K562 (cell line): ENCODE results near the gene C1orf116. TPM values are rescaled to one million over a fixed set of nuclear protein-coding genes. Genes with fewer than 3 reads are reported as not detected.

Source experiments
- CBX2 ChIP-seq: fragments of 200-600 bp; sonication (generic); IDR thresholded peaks from one replicate; pipeline ENCODE4 v1.6.1; 2012; ENCODE audit warnings: mild to moderate bottlenecking, low read length, inconsistent platforms; ENCODE audit not compliant: insufficient read depth, poor library complexity, severe bottlenecking
- SRF ChIP-seq, 2 experiments: fragments of 250-450, 450-650 bp in 1 of 2; sonication (Bioruptor Pico) in 1 of 2; sonication (generic) in 1 of 2; formaldehyde crosslinking; IDR thresholded peaks; 2 replicates each; pipeline versions ENCODE4 v1.5.0 to v1.5.1; 2020 to 2022; ENCODE audit warnings: mild to moderate bottlenecking in 1 of 2, missing genetic modification reagents in 1 of 2
- SRSF3 ChIP-seq: fragments of 200-400 bp; formaldehyde crosslinking; IDR thresholded peaks from 2 replicates; pipeline ENCODE4 v1.6.1; 2016; ENCODE audit warnings: mild to moderate bottlenecking, low read length, moderate library complexity; ENCODE audit not compliant: insufficient read depth
- TAF7 ChIP-seq: fragments of 450-650 bp; IDR thresholded peaks from 2 replicates; pipeline ENCODE4 v1.6.1; 2016; ENCODE audit warnings: missing genetic modification characterization, missing compliant biosample characterization
- ZC3H8 ChIP-seq: fragments of 450-650 bp; IDR thresholded peaks from 2 replicates; pipeline ENCODE4 v1.6.1; 2017
- ZNF133 ChIP-seq: fragments of 250-450 bp; sonication (Bioruptor Pico); IDR thresholded peaks from 2 replicates; pipeline ENCODE4 v1.4.0; 2020; ENCODE audit warnings: mild to moderate bottlenecking
- ZNF263 ChIP-seq: sonication (generic); formaldehyde crosslinking; IDR thresholded peaks from 2 replicates; pipeline ENCODE4 v1.8.0; 2022; ENCODE audit warnings: mild to moderate bottlenecking, missing genetic modification reagents, borderline replicate concordance
- ZNF311 ChIP-seq: fragments of 250-450 bp; sonication (Bioruptor Pico); IDR thresholded peaks from 2 replicates; pipeline ENCODE4 v1.4.0; 2020; ENCODE audit warnings: mild to moderate bottlenecking, moderate library complexity
- ZNF431 ChIP-seq: sonication (generic); formaldehyde crosslinking; IDR thresholded peaks from 2 replicates; pipeline ENCODE4 v1.8.0; 2022; ENCODE audit warnings: mild to moderate bottlenecking, missing genetic modification reagents
- polyA plus RNA-seq, 8 experiments: library from polyadenylated mRNA; depleted of rRNA in 4 of 8; stranded (reverse) in 5 of 8; unstranded in 3 of 8; fragments of >200 nt; fragmentation: Nextera tagmentation in 2 of 8; fragmentation: Illumina TruSeq in 1 of 8; extraction: Ambion mirVana in 2 of 8; extraction: Trizol in 1 of 8; gene quantifications; 2 replicates each; pipeline versions ENCODE4 v1.2.1 to v1.2.3, GENCODE V29; 2011 to 2014; ENCODE audit warnings: inconsistent platforms in 1 of 8, missing spikeins in 1 of 8
- total RNA-seq, 7 experiments: library from RNA; depleted of rRNA in 6 of 7; stranded (reverse); fragments of >200 nt in 6 of 7; fragmentation: Illumina TruSeq in 2 of 7; extraction: Trizol in 2 of 7; gene quantifications; 2 replicates each; pipeline versions ENCODE4 v1.2.1 to v1.2.3, GENCODE V29; 2011 to 2021; ENCODE audit warnings: low replicate concordance in 1 of 7
- TF ChIP-seq, protein P1 (sequence below): fragments of 450-650 bp; IDR thresholded peaks from one replicate; pipeline ENCODE4 v1.6.1; 2018; ENCODE audit warnings: mild to moderate bottlenecking, moderate library complexity; ENCODE audit not compliant: partially characterized antibody
- TF ChIP-seq, protein P2 (sequence below): fragments of 200-600 bp; sonication (generic); IDR thresholded peaks from one replicate; pipeline ENCODE4 v1.6.1; 2012; ENCODE audit warnings: mild to moderate bottlenecking, low read depth, low read length, inconsistent platforms
- TF ChIP-seq, protein P3 (sequence below): fragments of 450-650 bp; formaldehyde crosslinking; IDR thresholded peaks from 2 replicates; pipeline ENCODE4 v1.4.0; 2022; ENCODE audit warnings: missing genetic modification characterization

The C1orf116 gene
- total and polyA plus RNA-seq, 9 of the 15 experiments (the other 6 are each of a cell fraction or from before 2014, with no cell fraction given) = 0.62 to 3.0 (median 0.95) TPM

DNA sequence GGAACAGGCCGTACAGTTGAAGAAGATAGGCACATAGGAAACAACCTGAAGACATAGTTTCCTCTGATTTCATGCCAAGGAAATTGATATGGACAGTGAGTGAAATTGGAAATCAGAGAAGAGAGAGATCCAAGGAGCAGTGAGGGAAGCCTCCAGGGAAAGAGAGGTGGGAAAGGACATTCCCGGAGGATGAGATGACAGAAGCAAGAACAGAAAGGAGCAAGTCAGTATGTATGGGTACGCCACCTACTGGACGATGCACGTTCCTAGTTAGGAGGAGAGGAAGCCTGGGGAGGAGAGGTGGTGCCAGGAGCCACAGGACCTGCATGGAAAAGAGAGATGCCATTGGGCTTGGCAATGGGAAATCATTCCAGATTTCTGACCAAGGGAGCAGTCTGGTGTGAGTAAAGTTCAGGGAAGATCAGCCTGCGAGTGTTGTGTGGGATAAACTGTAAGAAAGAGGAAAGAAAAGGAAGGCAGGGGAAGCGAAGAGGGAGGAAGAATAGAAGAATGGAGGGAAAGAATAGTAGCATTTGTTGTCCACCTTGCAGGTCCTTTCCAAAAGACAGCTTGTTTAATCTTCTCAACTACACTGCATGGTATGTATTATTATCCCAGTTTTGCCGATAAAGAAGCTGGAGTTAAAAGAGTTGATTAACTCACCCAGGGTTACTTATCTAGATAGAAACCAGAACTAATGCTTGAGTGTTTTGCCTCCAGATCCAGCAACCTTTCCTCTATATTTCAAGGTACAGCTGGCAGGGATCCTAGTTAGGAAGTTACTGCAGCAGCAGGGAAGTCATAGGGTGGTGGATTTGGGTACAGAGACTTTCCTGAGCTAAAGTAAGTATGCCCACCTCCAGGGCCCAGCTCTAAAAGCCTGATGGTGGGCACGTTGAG lies 27.4 kb downstream of the C1orf116 start (continued):
- no peak for TF ChIP-seq ZNF263 (CRISPR knock-in tag)
- TF ChIP-seq SRSF3 = no peak
- TF ChIP-seq, protein P1, sequence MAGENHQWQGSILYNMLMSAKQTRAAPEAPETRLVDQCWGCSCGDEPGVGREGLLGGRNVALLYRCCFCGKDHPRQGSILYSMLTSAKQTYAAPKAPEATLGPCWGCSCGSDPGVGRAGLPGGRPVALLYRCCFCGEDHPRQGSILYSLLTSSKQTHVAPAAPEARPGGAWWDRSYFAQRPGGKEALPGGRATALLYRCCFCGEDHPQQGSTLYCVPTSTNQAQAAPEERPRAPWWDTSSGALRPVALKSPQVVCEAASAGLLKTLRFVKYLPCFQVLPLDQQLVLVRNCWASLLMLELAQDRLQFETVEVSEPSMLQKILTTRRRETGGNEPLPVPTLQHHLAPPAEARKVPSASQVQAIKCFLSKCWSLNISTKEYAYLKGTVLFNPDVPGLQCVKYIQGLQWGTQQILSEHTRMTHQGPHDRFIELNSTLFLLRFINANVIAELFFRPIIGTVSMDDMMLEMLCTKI = no peak
- TF ChIP-seq ZC3H8 = no peak
- TF ChIP-seq, protein P2, sequence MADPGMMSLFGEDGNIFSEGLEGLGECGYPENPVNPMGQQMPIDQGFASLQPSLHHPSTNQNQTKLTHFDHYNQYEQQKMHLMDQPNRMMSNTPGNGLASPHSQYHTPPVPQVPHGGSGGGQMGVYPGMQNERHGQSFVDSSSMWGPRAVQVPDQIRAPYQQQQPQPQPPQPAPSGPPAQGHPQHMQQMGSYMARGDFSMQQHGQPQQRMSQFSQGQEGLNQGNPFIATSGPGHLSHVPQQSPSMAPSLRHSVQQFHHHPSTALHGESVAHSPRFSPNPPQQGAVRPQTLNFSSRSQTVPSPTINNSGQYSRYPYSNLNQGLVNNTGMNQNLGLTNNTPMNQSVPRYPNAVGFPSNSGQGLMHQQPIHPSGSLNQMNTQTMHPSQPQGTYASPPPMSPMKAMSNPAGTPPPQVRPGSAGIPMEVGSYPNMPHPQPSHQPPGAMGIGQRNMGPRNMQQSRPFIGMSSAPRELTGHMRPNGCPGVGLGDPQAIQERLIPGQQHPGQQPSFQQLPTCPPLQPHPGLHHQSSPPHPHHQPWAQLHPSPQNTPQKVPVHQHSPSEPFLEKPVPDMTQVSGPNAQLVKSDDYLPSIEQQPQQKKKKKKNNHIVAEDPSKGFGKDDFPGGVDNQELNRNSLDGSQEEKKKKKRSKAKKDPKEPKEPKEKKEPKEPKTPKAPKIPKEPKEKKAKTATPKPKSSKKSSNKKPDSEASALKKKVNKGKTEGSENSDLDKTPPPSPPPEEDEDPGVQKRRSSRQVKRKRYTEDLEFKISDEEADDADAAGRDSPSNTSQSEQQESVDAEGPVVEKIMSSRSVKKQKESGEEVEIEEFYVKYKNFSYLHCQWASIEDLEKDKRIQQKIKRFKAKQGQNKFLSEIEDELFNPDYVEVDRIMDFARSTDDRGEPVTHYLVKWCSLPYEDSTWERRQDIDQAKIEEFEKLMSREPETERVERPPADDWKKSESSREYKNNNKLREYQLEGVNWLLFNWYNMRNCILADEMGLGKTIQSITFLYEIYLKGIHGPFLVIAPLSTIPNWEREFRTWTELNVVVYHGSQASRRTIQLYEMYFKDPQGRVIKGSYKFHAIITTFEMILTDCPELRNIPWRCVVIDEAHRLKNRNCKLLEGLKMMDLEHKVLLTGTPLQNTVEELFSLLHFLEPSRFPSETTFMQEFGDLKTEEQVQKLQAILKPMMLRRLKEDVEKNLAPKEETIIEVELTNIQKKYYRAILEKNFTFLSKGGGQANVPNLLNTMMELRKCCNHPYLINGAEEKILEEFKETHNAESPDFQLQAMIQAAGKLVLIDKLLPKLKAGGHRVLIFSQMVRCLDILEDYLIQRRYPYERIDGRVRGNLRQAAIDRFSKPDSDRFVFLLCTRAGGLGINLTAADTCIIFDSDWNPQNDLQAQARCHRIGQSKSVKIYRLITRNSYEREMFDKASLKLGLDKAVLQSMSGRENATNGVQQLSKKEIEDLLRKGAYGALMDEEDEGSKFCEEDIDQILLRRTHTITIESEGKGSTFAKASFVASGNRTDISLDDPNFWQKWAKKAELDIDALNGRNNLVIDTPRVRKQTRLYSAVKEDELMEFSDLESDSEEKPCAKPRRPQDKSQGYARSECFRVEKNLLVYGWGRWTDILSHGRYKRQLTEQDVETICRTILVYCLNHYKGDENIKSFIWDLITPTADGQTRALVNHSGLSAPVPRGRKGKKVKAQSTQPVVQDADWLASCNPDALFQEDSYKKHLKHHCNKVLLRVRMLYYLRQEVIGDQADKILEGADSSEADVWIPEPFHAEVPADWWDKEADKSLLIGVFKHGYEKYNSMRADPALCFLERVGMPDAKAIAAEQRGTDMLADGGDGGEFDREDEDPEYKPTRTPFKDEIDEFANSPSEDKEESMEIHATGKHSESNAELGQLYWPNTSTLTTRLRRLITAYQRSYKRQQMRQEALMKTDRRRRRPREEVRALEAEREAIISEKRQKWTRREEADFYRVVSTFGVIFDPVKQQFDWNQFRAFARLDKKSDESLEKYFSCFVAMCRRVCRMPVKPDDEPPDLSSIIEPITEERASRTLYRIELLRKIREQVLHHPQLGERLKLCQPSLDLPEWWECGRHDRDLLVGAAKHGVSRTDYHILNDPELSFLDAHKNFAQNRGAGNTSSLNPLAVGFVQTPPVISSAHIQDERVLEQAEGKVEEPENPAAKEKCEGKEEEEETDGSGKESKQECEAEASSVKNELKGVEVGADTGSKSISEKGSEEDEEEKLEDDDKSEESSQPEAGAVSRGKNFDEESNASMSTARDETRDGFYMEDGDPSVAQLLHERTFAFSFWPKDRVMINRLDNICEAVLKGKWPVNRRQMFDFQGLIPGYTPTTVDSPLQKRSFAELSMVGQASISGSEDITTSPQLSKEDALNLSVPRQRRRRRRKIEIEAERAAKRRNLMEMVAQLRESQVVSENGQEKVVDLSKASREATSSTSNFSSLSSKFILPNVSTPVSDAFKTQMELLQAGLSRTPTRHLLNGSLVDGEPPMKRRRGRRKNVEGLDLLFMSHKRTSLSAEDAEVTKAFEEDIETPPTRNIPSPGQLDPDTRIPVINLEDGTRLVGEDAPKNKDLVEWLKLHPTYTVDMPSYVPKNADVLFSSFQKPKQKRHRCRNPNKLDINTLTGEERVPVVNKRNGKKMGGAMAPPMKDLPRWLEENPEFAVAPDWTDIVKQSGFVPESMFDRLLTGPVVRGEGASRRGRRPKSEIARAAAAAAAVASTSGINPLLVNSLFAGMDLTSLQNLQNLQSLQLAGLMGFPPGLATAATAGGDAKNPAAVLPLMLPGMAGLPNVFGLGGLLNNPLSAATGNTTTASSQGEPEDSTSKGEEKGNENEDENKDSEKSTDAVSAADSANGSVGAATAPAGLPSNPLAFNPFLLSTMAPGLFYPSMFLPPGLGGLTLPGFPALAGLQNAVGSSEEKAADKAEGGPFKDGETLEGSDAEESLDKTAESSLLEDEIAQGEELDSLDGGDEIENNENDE = no peak
- no peak for TF ChIP-seq ZNF431 (CRISPR knock-in tag)
- TF ChIP-seq, protein P3, sequence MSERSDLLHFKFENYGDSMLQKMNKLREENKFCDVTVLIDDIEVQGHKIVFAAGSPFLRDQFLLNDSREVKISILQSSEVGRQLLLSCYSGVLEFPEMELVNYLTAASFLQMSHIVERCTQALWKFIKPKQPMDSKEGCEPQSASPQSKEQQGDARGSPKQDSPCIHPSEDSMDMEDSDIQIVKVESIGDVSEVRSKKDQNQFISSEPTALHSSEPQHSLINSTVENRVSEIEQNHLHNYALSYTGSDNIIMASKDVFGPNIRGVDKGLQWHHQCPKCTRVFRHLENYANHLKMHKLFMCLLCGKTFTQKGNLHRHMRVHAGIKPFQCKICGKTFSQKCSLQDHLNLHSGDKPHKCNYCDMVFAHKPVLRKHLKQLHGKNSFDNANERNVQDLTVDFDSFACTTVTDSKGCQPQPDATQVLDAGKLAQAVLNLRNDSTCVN (CRISPR knock-in tag) = 0 out of 2 replicates have a peak, but pooled peaks have one; percentile 66
- no peak for TF ChIP-seq SRF (CRISPR knock-in tag; IDR thresholded peaks at IDR 0.05)
- no peak for TF ChIP-seq CBX2
- no peak for TF ChIP-seq ZNF311 (CRISPR knock-in tag)
- TF ChIP-seq TAF7 = no peak
- no peak for TF ChIP-seq ZNF133 (CRISPR knock-in tag)
